Panc1 (cell line): ENCODE results near the gene FAM169A.

Experiments
- POLR2AphosphoS5 ChIP-seq: IDR thresholded peaks from 2 replicates; pipeline ENCODE4 v1.6.1; 2012; ENCODE audit warnings: mild to moderate bottlenecking, low read depth, low read length, moderate library complexity
- SIN3A ChIP-seq: IDR thresholded peaks from 2 replicates; pipeline ENCODE4 v1.6.1; 2012; ENCODE audit warnings: low read depth, mild to moderate bottlenecking, low read length, moderate library complexity, borderline replicate concordance; ENCODE audit not compliant: insufficient read depth
- TCF7L2 ChIP-seq: IDR thresholded peaks from 2 replicates; pipeline ENCODE4 v1.6.1; 2011; ENCODE audit warnings: mild to moderate bottlenecking, low read depth, low read length, inconsistent platforms
- TF ChIP-seq, protein P1 (sequence below): fragments of 450-650 bp; IDR thresholded peaks from 2 replicates; pipeline ENCODE4 v1.5.1; 2017; ENCODE audit warnings: mild to moderate bottlenecking
- TF ChIP-seq, protein P2 (sequence below), 2 experiments: IDR thresholded peaks; 2 replicates each; pipeline ENCODE4 v1.6.1; 2011 to 2012; ENCODE audit warnings: low read depth in 2 of 2, control low read depth in 1 of 2, low read length in 1 of 2, mild to moderate bottlenecking in 1 of 2, moderate library complexity in 1 of 2; ENCODE audit not compliant: insufficient read depth in 1 of 2

DNA sequence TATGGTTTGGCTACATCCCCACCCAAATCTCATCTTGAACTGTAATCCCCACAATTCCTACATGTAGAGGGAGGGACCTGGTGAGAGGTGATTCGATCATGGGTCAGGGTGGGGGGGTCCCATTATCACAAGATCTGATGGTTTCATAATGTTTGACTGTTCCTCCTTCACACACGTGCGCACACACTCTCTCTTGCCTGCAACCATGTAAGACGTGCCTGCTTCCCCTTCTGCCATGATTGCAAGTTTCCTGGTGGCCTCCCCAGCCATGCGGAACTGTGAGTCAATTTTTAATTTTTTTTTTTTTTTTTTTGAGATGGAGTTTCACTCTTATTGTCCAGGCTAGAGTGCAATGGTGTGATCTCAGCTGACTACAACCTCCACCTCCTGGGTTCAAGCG lies 27.0 kb downstream of the FAM169A start:
- TF ChIP-seq, protein P1, sequence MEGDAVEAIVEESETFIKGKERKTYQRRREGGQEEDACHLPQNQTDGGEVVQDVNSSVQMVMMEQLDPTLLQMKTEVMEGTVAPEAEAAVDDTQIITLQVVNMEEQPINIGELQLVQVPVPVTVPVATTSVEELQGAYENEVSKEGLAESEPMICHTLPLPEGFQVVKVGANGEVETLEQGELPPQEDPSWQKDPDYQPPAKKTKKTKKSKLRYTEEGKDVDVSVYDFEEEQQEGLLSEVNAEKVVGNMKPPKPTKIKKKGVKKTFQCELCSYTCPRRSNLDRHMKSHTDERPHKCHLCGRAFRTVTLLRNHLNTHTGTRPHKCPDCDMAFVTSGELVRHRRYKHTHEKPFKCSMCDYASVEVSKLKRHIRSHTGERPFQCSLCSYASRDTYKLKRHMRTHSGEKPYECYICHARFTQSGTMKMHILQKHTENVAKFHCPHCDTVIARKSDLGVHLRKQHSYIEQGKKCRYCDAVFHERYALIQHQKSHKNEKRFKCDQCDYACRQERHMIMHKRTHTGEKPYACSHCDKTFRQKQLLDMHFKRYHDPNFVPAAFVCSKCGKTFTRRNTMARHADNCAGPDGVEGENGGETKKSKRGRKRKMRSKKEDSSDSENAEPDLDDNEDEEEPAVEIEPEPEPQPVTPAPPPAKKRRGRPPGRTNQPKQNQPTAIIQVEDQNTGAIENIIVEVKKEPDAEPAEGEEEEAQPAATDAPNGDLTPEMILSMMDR = no peak
- TF ChIP-seq SIN3A (no peak), POLR2AphosphoS5 (no peak), TCF7L2 (no peak)
- TF ChIP-seq, protein P2, sequence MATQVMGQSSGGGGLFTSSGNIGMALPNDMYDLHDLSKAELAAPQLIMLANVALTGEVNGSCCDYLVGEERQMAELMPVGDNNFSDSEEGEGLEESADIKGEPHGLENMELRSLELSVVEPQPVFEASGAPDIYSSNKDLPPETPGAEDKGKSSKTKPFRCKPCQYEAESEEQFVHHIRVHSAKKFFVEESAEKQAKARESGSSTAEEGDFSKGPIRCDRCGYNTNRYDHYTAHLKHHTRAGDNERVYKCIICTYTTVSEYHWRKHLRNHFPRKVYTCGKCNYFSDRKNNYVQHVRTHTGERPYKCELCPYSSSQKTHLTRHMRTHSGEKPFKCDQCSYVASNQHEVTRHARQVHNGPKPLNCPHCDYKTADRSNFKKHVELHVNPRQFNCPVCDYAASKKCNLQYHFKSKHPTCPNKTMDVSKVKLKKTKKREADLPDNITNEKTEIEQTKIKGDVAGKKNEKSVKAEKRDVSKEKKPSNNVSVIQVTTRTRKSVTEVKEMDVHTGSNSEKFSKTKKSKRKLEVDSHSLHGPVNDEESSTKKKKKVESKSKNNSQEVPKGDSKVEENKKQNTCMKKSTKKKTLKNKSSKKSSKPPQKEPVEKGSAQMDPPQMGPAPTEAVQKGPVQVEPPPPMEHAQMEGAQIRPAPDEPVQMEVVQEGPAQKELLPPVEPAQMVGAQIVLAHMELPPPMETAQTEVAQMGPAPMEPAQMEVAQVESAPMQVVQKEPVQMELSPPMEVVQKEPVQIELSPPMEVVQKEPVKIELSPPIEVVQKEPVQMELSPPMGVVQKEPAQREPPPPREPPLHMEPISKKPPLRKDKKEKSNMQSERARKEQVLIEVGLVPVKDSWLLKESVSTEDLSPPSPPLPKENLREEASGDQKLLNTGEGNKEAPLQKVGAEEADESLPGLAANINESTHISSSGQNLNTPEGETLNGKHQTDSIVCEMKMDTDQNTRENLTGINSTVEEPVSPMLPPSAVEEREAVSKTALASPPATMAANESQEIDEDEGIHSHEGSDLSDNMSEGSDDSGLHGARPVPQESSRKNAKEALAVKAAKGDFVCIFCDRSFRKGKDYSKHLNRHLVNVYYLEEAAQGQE (IDR thresholded peaks at IDR 0.05; ENCODE audit: insufficient read depth in 1 of 2, low read depth in 2 of 2, low read length in 1 of 2) = no peak
